ENCODE measurements around the gene CD300C.

Gene CD300C

GRCh38 chr17:74545843-74546230 lies at the start of gene CD300C:
Gene CD300C, minus strand, starts transcription at chr17:74546115. Its CDS starts 333 bp downstream, at chr17:74545782.
- no peaks in the 10 kb centered on the region for H3K79me2 ChIP-seq (ENCODE audit: control insufficient read depth, insufficient read depth, low read length, unreplicated experiment)
- H3K36me3 ChIP-seq (ENCODE audit: insufficient read depth, low read length), result no peaks in the 10 kb centered on the region
- no peak within 1 kb of the TSS for H3K4me3 ChIP-seq (ENCODE audit: low read depth, low read length)
- no peak within 1 kb of the TSS for H3K27ac ChIP-seq (ENCODE audit: low read depth, low read length)
- H2AFZ ChIP-seq (ENCODE audit: low read length, unreplicated experiment), result no peak within 1 kb of the TSS
- no peaks in the 10 kb centered on the region for H3K4me1 ChIP-seq (ENCODE audit: control insufficient read depth, insufficient read depth, low read length, unreplicated experiment)
- no peaks in the 10 kb centered on the region for H3K27me3 ChIP-seq (ENCODE audit: insufficient read depth, low read length)

- Histone ChIP-seq H2AFZ (ENCODE audit: low read length, unreplicated experiment) (no peak overlapping the region), H3K4me3 (ENCODE audit: low read depth, low read length) (no peak overlapping the region), H3K4me1 (ENCODE audit: control insufficient read depth, insufficient read depth, low read length, unreplicated experiment) (no peaks in the 10 kb centered on the region), H3K36me3 (ENCODE audit: insufficient read depth, low read length) (no peaks in the 10 kb centered on the region), H3K27ac (ENCODE audit: low read depth, low read length) (no peak overlapping the region), H3K27me3 (ENCODE audit: insufficient read depth, low read length) (peaks cover 35% of the 10 kb centered on the region), H3K79me2 (ENCODE audit: control insufficient read depth, insufficient read depth, low read length, unreplicated experiment) (no peaks in the 10 kb centered on the region)
Observed at GRCh38 chr17:74595037-74595750, 49.3 kb upstream of the CD300C start.

- H3K36me3 ChIP-seq (ENCODE audit: insufficient read depth, low read length), result no peaks in the 10 kb centered on the region
- peaks cover 34% of the 10 kb centered on the region for H3K27me3 ChIP-seq (ENCODE audit: insufficient read depth, low read length)
- no peaks in the 10 kb centered on the region for H3K79me2 ChIP-seq (ENCODE audit: control insufficient read depth, insufficient read depth, low read length, unreplicated experiment)
- no peaks in the 10 kb centered on the region for H3K4me1 ChIP-seq (ENCODE audit: control insufficient read depth, insufficient read depth, low read length, unreplicated experiment)
- no peak within 1 kb of the TSS for H3K27ac ChIP-seq (ENCODE audit: low read depth, low read length)
- no peak within 1 kb of the TSS for H2AFZ ChIP-seq (ENCODE audit: low read length, unreplicated experiment)
- H3K4me3 ChIP-seq (ENCODE audit: low read depth, low read length), result no peak within 1 kb of the TSS
Observed at GRCh38 chr17:74592087-74592990, 46.4 kb upstream of the CD300C start, which contains the start of gene CD300LD. Gene CD300LD, minus strand, starts transcription at chr17:74592283. Its CDS starts 81 bp downstream, at chr17:74592202.

- Histone ChIP-seq H2AFZ (ENCODE audit: low read length, unreplicated experiment) (no peak overlapping the region), H3K36me3 (ENCODE audit: insufficient read depth, low read length) (no peaks in the 10 kb centered on the region), H3K4me1 (ENCODE audit: control insufficient read depth, insufficient read depth, low read length, unreplicated experiment) (no peaks in the 10 kb centered on the region), H3K27me3 (ENCODE audit: insufficient read depth, low read length) (peaks cover 36% of the 10 kb centered on the region), H3K79me2 (ENCODE audit: control insufficient read depth, insufficient read depth, low read length, unreplicated experiment) (no peaks in the 10 kb centered on the region), H3K27ac (ENCODE audit: low read depth, low read length) (no peak overlapping the region), H3K4me3 (ENCODE audit: low read depth, low read length) (no peak overlapping the region)
Observed at GRCh38 chr17:74591503-74591902, 45.6 kb upstream of the CD300C start.

- no peaks in the 10 kb centered on the region for H3K36me3 ChIP-seq (ENCODE audit: insufficient read depth, low read length)
- H3K27me3 ChIP-seq (ENCODE audit: insufficient read depth, low read length), result peaks cover 43% of the 10 kb centered on the region
- no peak overlapping the region for H3K27ac ChIP-seq (ENCODE audit: low read depth, low read length)
- H3K4me1 ChIP-seq (ENCODE audit: control insufficient read depth, insufficient read depth, low read length, unreplicated experiment), result no peaks in the 10 kb centered on the region
- H2AFZ ChIP-seq (ENCODE audit: low read length, unreplicated experiment), result no peak overlapping the region
- no peak overlapping the region for H3K4me3 ChIP-seq (ENCODE audit: low read depth, low read length)
- no peaks in the 10 kb centered on the region for H3K79me2 ChIP-seq (ENCODE audit: control insufficient read depth, insufficient read depth, low read length, unreplicated experiment)
Observed at GRCh38 chr17:74585711-74586110, 39.8 kb upstream of the CD300C start.

GRCh38 chr17:74584292-74585060 lies 38.6 kb upstream of the CD300C start:
- Histone ChIP-seq H2AFZ (ENCODE audit: low read length, unreplicated experiment) (no peak overlapping the region), H3K79me2 (ENCODE audit: control insufficient read depth, insufficient read depth, low read length, unreplicated experiment) (no peaks in the 10 kb centered on the region), H3K27me3 (ENCODE audit: insufficient read depth, low read length) (peaks cover 39% of the 10 kb centered on the region), H3K4me1 (ENCODE audit: control insufficient read depth, insufficient read depth, low read length, unreplicated experiment) (no peaks in the 10 kb centered on the region), H3K36me3 (ENCODE audit: insufficient read depth, low read length) (no peaks in the 10 kb centered on the region), H3K4me3 (ENCODE audit: low read depth, low read length) (no peak overlapping the region), H3K27ac (ENCODE audit: low read depth, low read length) (no peak overlapping the region)

GRCh38 chr17:74582633-74583032 lies 36.7 kb upstream of the CD300C start:
- Histone ChIP-seq H3K4me3 (ENCODE audit: low read depth, low read length) (no peak overlapping the region), H3K79me2 (ENCODE audit: control insufficient read depth, insufficient read depth, low read length, unreplicated experiment) (no peaks in the 10 kb centered on the region), H2AFZ (ENCODE audit: low read length, unreplicated experiment) (no peak overlapping the region), H3K4me1 (ENCODE audit: control insufficient read depth, insufficient read depth, low read length, unreplicated experiment) (no peaks in the 10 kb centered on the region), H3K36me3 (ENCODE audit: insufficient read depth, low read length) (no peaks in the 10 kb centered on the region), H3K27ac (ENCODE audit: low read depth, low read length) (no peak overlapping the region), H3K27me3 (ENCODE audit: insufficient read depth, low read length) (peaks cover 25% of the 10 kb centered on the region)

- no peaks in the 10 kb centered on the region for H3K36me3 ChIP-seq (ENCODE audit: insufficient read depth, low read length)
- peaks cover 4% of the 10 kb centered on the region; the same call in 1 of the 2 replicates for H3K27me3 ChIP-seq (ENCODE audit: insufficient read depth, low read length)
- H3K27ac ChIP-seq (ENCODE audit: low read depth, low read length), result no peak overlapping the region
- H2AFZ ChIP-seq (ENCODE audit: low read length, unreplicated experiment), result no peak overlapping the region
- H3K79me2 ChIP-seq (ENCODE audit: control insufficient read depth, insufficient read depth, low read length, unreplicated experiment), result no peaks in the 10 kb centered on the region
- H3K4me1 ChIP-seq (ENCODE audit: control insufficient read depth, insufficient read depth, low read length, unreplicated experiment), result no peaks in the 10 kb centered on the region
- H3K4me3 ChIP-seq (ENCODE audit: low read depth, low read length), result no peak overlapping the region
Observed at GRCh38 chr17:74579900-74580299, 34.0 kb upstream of the CD300C start.

GRCh38 chr17:74578979-74579378 lies 33.1 kb upstream of the CD300C start:
- H3K27me3 ChIP-seq (ENCODE audit: insufficient read depth, low read length), result peaks cover 4% of the 10 kb centered on the region; the same call in 1 of the 2 replicates
- H3K79me2 ChIP-seq (ENCODE audit: control insufficient read depth, insufficient read depth, low read length, unreplicated experiment), result no peaks in the 10 kb centered on the region
- no peak overlapping the region for H3K27ac ChIP-seq (ENCODE audit: low read depth, low read length)
- no peak overlapping the region for H3K4me3 ChIP-seq (ENCODE audit: low read depth, low read length)
- no peak overlapping the region for H2AFZ ChIP-seq (ENCODE audit: low read length, unreplicated experiment)
- H3K4me1 ChIP-seq (ENCODE audit: control insufficient read depth, insufficient read depth, low read length, unreplicated experiment), result no peaks in the 10 kb centered on the region
- no peaks in the 10 kb centered on the region for H3K36me3 ChIP-seq (ENCODE audit: insufficient read depth, low read length)

GRCh38 chr17:74574489-74575142 lies 28.7 kb upstream of the CD300C start:
- H3K36me3 ChIP-seq (ENCODE audit: insufficient read depth, low read length), result no peaks in the 10 kb centered on the region
- H2AFZ ChIP-seq (ENCODE audit: low read length, unreplicated experiment), result no peak overlapping the region
- peaks cover 11% of the 10 kb centered on the region for H3K27me3 ChIP-seq (ENCODE audit: insufficient read depth, low read length)
- H3K4me1 ChIP-seq (ENCODE audit: control insufficient read depth, insufficient read depth, low read length, unreplicated experiment), result peaks cover 8% of the 10 kb centered on the region
- H3K79me2 ChIP-seq (ENCODE audit: control insufficient read depth, insufficient read depth, low read length, unreplicated experiment), result no peaks in the 10 kb centered on the region
- H3K4me3 ChIP-seq (ENCODE audit: low read depth, low read length), result no peak overlapping the region
- no peak overlapping the region for H3K27ac ChIP-seq (ENCODE audit: low read depth, low read length)

Measured in ACC112 (cell line).